ENCODE data around the gene XKRX. TPM values are rescaled to one million over a fixed set of nuclear protein-coding genes. Genes with fewer than 3 reads are reported as not detected.

Gene XKRX
- total and polyA plus RNA-seq, 4 donors, result under 0.01 TPM; not detected in 3

DNA sequence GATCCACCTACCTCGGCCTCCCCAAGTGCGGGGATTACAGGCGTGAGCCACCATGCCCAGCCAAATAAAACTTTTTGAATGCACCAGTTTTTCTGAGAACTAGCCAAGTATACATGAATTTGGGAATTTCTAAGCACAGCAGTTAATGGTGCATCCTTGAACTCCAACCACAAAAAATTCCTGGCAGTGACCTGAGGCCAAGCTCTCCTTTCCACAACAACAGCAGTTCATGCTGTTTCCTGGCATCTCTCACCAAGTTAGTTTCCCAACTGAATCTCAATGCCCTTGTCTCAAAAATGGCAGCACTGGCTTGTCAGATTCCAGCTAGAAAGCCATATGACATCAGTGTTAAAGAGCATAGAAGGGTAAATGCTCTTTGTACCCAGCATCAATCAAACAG lies 15.9 kb upstream of the XKRX start (continued):
- TF ChIP-seq, protein P1, sequence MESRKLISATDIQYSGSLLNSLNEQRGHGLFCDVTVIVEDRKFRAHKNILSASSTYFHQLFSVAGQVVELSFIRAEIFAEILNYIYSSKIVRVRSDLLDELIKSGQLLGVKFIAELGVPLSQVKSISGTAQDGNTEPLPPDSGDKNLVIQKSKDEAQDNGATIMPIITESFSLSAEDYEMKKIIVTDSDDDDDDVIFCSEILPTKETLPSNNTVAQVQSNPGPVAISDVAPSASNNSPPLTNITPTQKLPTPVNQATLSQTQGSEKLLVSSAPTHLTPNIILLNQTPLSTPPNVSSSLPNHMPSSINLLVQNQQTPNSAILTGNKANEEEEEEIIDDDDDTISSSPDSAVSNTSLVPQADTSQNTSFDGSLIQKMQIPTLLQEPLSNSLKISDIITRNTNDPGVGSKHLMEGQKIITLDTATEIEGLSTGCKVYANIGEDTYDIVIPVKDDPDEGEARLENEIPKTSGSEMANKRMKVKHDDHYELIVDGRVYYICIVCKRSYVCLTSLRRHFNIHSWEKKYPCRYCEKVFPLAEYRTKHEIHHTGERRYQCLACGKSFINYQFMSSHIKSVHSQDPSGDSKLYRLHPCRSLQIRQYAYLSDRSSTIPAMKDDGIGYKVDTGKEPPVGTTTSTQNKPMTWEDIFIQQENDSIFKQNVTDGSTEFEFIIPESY (IDR thresholded peaks at IDR 0.05), result no peak

GRCh38 chrX:100939333-100939732 lies 10.6 kb upstream of the XKRX start:
- Histone ChIP-seq H3K9me3 (ENCODE audit: control insufficient read depth in 4 of 4, low read length in 3 of 4) (no peaks in the 10 kb centered on the region), H3K9ac (ENCODE audit: low read depth in 1 of 2, low read length in 2 of 2) (no peak overlapping the region), H3K36me3 (ENCODE audit: control insufficient read depth in 4 of 4, insufficient read depth in 3 of 4, low read depth in 1 of 4, low read length in 3 of 4) (no peaks in the 10 kb centered on the region), H3K27me3 (ENCODE audit: control insufficient read depth in 4 of 4, insufficient read depth in 4 of 4, low read length in 3 of 4) (no peaks in the 10 kb centered on the region), H3K4me3 (ENCODE audit: low read depth in 1 of 3, low read length in 3 of 3) (no peak overlapping the region), H3K27ac (ENCODE audit: low read depth in 1 of 2, low read length in 2 of 2) (no peak overlapping the region), H3K4me1 (ENCODE audit: control insufficient read depth in 4 of 4, insufficient read depth in 4 of 4, low read length in 3 of 4) (no peaks in the 10 kb centered on the region)
- DNase-seq (ENCODE audit: low spot score), result no peak
- TF ChIP-seq TAF1 (conservative IDR thresholded peaks at IDR 0.05) (no peak), HNF4G (IDR thresholded peaks at IDR 0.05) (no peak), FOXA1 (IDR thresholded peaks at IDR 0.05) (no peak), JUND (IDR thresholded peaks at IDR 0.05) (no peak)
- 78% methylated on average over 4 of the region's 4 CpGs for WGBS

- Histone ChIP-seq H3K4me1 (ENCODE audit: control insufficient read depth in 4 of 4, insufficient read depth in 4 of 4, low read length in 3 of 4) (no peaks in the 10 kb centered on the region), H3K9me3 (ENCODE audit: control insufficient read depth in 4 of 4, low read length in 3 of 4) (peaks cover 0 to 8% (median 3%) of the 10 kb centered on the region in 4 donors), H3K36me3 (ENCODE audit: control insufficient read depth in 4 of 4, insufficient read depth in 3 of 4, low read depth in 1 of 4, low read length in 3 of 4) (no peaks in the 10 kb centered on the region), H3K4me3 (ENCODE audit: low read depth in 1 of 3, low read length in 3 of 3) (no peak overlapping the region), H3K27me3 (ENCODE audit: control insufficient read depth in 4 of 4, insufficient read depth in 4 of 4, low read length in 3 of 4) (no peaks in the 10 kb centered on the region), H3K27ac (ENCODE audit: low read depth in 1 of 2, low read length in 2 of 2) (no peak overlapping the region), H3K9ac (ENCODE audit: low read depth in 1 of 2, low read length in 2 of 2) (no peak overlapping the region)
- TF ChIP-seq, protein P2, sequence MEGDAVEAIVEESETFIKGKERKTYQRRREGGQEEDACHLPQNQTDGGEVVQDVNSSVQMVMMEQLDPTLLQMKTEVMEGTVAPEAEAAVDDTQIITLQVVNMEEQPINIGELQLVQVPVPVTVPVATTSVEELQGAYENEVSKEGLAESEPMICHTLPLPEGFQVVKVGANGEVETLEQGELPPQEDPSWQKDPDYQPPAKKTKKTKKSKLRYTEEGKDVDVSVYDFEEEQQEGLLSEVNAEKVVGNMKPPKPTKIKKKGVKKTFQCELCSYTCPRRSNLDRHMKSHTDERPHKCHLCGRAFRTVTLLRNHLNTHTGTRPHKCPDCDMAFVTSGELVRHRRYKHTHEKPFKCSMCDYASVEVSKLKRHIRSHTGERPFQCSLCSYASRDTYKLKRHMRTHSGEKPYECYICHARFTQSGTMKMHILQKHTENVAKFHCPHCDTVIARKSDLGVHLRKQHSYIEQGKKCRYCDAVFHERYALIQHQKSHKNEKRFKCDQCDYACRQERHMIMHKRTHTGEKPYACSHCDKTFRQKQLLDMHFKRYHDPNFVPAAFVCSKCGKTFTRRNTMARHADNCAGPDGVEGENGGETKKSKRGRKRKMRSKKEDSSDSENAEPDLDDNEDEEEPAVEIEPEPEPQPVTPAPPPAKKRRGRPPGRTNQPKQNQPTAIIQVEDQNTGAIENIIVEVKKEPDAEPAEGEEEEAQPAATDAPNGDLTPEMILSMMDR (IDR thresholded peaks at IDR 0.05; ENCODE audit: low read depth, low read length, missing input control), result no peak
- no peak for TF ChIP-seq ATF3 (IDR thresholded peaks at IDR 0.05)
- no peak for TF ChIP-seq HNF4G (IDR thresholded peaks at IDR 0.05)
- TF ChIP-seq TAF1 (conservative IDR thresholded peaks at IDR 0.05), result no peak
- no peak for TF ChIP-seq RXRA (IDR thresholded peaks at IDR 0.05)
- TF ChIP-seq RAD21 (IDR thresholded peaks at IDR 0.05), result no peak
- TF ChIP-seq SP1 (IDR thresholded peaks at IDR 0.05), result no peak
- TF ChIP-seq REST (IDR thresholded peaks at IDR 0.05), result no peak
- TF ChIP-seq HNF4A (conservative IDR thresholded peaks at IDR 0.05), result no peak
- no peak for TF ChIP-seq YY1 (IDR thresholded peaks at IDR 0.05)
- TF ChIP-seq FOXA2 (IDR thresholded peaks at IDR 0.05), result no peak
- no peak for TF ChIP-seq JUND (IDR thresholded peaks at IDR 0.05)
- TF ChIP-seq NR2F2 (IDR thresholded peaks at IDR 0.05), result no peak
- TF ChIP-seq, protein P1 (IDR thresholded peaks at IDR 0.05), result no peak
- TF ChIP-seq EGR1 (IDR thresholded peaks at IDR 0.05; ENCODE audit: low read depth in 2 of 2), result no peak
- TF ChIP-seq FOXA1 (IDR thresholded peaks at IDR 0.05), result no peak
- no peak for DNase-seq (ENCODE audit: low spot score)
- 85% methylated on average over 2 of the region's 2 CpGs for WGBS
Observed at GRCh38 chrX:100935767-100936166, 7.0 kb upstream of the XKRX start.

Data from liver (tissue), 9 donors.